Islet of Langerhans (tissue), 1 donor: ENCODE results near the gene SKAP2.

Experiments used
- FAIRE-seq: peaks from one replicate; lab custom pipeline; 2011; peaks lifted over from hg19 to GRCh38; lab: Jason Lieb, UNC

Gene SKAP2

GRCh38 chr7:26691886-26692285, 172.5 kb downstream of the SKAP2 start:
- FAIRE-seq: no peak

- FAIRE-seq: no peak
Observed at GRCh38 chr7:26691406-26691805, 173.0 kb downstream of the SKAP2 start.

GRCh38 chr7:26690135-26690805, 174.1 kb downstream of the SKAP2 start:
- FAIRE-seq: no peak

- no peak for FAIRE-seq
Observed at GRCh38 chr7:26688936-26689506, 175.4 kb downstream of the SKAP2 start.

GRCh38 chr7:26688388-26688787, 176.0 kb downstream of the SKAP2 start:
- no peak for FAIRE-seq

GRCh38 chr7:26687032-26687431, 177.4 kb downstream of the SKAP2 start:
- no peak for FAIRE-seq

GRCh38 chr7:26686448-26686981, 177.9 kb downstream of the SKAP2 start:
- peak; percentile 95 for FAIRE-seq

GRCh38 chr7:26685606-26686005, 178.8 kb downstream of the SKAP2 start:
- FAIRE-seq: no peak

GRCh38 chr7:26684447-26684846, 179.9 kb downstream of the SKAP2 start:
- FAIRE-seq: no peak

- FAIRE-seq: no peak
Observed at GRCh38 chr7:26683277-26683676, 181.1 kb downstream of the SKAP2 start.

- peak; percentile 97 for FAIRE-seq
Observed at GRCh38 chr7:26681819-26682418, 182.5 kb downstream of the SKAP2 start.

- FAIRE-seq: no peak
Observed at GRCh38 chr7:26680587-26680986, 183.8 kb downstream of the SKAP2 start.

GRCh38 chr7:26675143-26675887, 189.1 kb downstream of the SKAP2 start:
- no peak for FAIRE-seq

GRCh38 chr7:26673858-26674257, 190.5 kb downstream of the SKAP2 start:
- FAIRE-seq: no peak

GRCh38 chr7:26673271-26673670, 191.1 kb downstream of the SKAP2 start:
- FAIRE-seq: no peak

GRCh38 chr7:26670841-26671240, 193.5 kb downstream of the SKAP2 start:
- no peak for FAIRE-seq

GRCh38 chr7:26670290-26670689, 194.1 kb downstream of the SKAP2 start:
- no peak for FAIRE-seq

- peak; percentile 21 for FAIRE-seq
Observed at GRCh38 chr7:26668821-26669220, 195.6 kb downstream of the SKAP2 start.

- FAIRE-seq: peak; percentile 100
Observed at GRCh38 chr7:26667514-26668133, 196.8 kb downstream of the SKAP2 start.

- FAIRE-seq: peak; percentile 65
Observed at GRCh38 chr7:26664735-26665416, 199.5 kb downstream of the SKAP2 start.

GRCh38 chr7:26664274-26664673, 200.1 kb downstream of the SKAP2 start:
- FAIRE-seq: no peak

GRCh38 chr7:26663874-26664273, 200.5 kb downstream of the SKAP2 start:
- no peak for FAIRE-seq
